H1 (cell line): ENCODE measurements around the gene SIRPB1.

Experiments used
- CEBPB ChIP-seq: IDR thresholded peaks from 2 replicates; pipeline ENCODE4 v1.6.1; 2012; ENCODE audit warnings: low read depth, low read length
- HDAC6 ChIP-seq: IDR thresholded peaks from one replicate; pipeline ENCODE4 v1.7.1; 2012; ENCODE audit warnings: low read depth, mild to moderate bottlenecking, inconsistent platforms, low read length, moderate library complexity
- POLR2A ChIP-seq, 2 experiments: IDR thresholded peaks; 1 replicate in 1 of 2; 2 replicates in 1 of 2; pipeline ENCODE4 v1.6.1; 2011; ENCODE audit warnings: low read depth in 2 of 2, low read length in 2 of 2, mild to moderate bottlenecking in 2 of 2; ENCODE audit errors: control extremely low read depth in 1 of 2
- POU5F1 ChIP-seq: IDR thresholded peaks from 2 replicates; pipeline ENCODE4 v1.6.1; 2011; ENCODE audit warnings: low read depth, mild to moderate bottlenecking, low read length, moderate library complexity
- RFX5 ChIP-seq: IDR thresholded peaks from 2 replicates; pipeline ENCODE4 v1.6.1; 2011; ENCODE audit warnings: low read depth, low read length, improper control_type of control experiment, borderline replicate concordance
- TF ChIP-seq, protein P1 (sequence below): IDR thresholded peaks from 2 replicates; pipeline ENCODE4 v1.6.1; 2011; ENCODE audit warnings: low read length, improper control_type of control experiment
- TF ChIP-seq, protein P2 (sequence below), 3 experiments: IDR thresholded peaks; 1 replicate in 2 of 3; 2 replicates in 1 of 3; pipeline versions ENCODE4 v1.5.1 to v1.6.1; 2011; ENCODE audit warnings: low read length in 3 of 3, mild to moderate bottlenecking in 3 of 3, inconsistent platforms in 2 of 3, low read depth in 1 of 3, moderate library complexity in 1 of 3; ENCODE audit not compliant: insufficient read depth in 1 of 3; ENCODE audit errors: control extremely low read depth in 1 of 3
- TF ChIP-seq, protein P3 (sequence below): IDR thresholded peaks from 2 replicates; pipeline ENCODE4 v1.6.1; 2012; ENCODE audit warnings: inconsistent platforms

DNA sequence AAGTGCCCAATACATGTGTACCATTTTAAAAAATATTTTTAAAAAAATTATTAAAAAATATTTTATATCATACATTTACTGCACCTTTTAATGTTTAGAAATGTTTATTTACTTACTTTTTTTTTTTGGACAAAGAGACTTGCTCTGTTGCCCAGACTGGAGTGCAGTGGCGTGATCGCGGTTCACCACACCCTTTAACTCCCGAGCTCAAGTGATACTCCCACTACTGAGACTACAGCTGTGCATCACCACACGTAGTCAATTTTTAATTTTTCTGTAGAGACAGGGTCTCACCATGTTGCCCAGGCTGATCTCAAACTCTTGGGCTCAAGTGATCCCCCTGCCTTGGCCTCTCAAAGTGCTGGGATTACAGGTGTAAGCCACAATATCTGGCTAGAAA is 47.0 kb upstream of the SIRPB1 start:
- TF ChIP-seq, protein P1, sequence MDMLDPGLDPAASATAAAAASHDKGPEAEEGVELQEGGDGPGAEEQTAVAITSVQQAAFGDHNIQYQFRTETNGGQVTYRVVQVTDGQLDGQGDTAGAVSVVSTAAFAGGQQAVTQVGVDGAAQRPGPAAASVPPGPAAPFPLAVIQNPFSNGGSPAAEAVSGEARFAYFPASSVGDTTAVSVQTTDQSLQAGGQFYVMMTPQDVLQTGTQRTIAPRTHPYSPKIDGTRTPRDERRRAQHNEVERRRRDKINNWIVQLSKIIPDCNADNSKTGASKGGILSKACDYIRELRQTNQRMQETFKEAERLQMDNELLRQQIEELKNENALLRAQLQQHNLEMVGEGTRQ = no peak
- no peak for TF ChIP-seq CEBPB
- no peak for TF ChIP-seq POLR2A (IDR thresholded peaks at IDR 0.05; ENCODE audit: control extremely low read depth in 1 of 2, low read depth in 2 of 2, low read length in 2 of 2)
- TF ChIP-seq, protein P2, sequence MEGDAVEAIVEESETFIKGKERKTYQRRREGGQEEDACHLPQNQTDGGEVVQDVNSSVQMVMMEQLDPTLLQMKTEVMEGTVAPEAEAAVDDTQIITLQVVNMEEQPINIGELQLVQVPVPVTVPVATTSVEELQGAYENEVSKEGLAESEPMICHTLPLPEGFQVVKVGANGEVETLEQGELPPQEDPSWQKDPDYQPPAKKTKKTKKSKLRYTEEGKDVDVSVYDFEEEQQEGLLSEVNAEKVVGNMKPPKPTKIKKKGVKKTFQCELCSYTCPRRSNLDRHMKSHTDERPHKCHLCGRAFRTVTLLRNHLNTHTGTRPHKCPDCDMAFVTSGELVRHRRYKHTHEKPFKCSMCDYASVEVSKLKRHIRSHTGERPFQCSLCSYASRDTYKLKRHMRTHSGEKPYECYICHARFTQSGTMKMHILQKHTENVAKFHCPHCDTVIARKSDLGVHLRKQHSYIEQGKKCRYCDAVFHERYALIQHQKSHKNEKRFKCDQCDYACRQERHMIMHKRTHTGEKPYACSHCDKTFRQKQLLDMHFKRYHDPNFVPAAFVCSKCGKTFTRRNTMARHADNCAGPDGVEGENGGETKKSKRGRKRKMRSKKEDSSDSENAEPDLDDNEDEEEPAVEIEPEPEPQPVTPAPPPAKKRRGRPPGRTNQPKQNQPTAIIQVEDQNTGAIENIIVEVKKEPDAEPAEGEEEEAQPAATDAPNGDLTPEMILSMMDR (IDR thresholded peaks at IDR 0.05; ENCODE audit: control extremely low read depth in 1 of 3, insufficient read depth in 1 of 3, low read depth in 1 of 3, low read length in 3 of 3) = no peak
- TF ChIP-seq, protein P3, sequence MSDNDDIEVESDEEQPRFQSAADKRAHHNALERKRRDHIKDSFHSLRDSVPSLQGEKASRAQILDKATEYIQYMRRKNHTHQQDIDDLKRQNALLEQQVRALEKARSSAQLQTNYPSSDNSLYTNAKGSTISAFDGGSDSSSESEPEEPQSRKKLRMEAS = no peak
- no peak for TF ChIP-seq RFX5
- TF ChIP-seq POU5F1 = no peak
- TF ChIP-seq HDAC6 = no peak
